NCI-H2171 treated with DMSO at 0.1 percent for 48 hours (cell line): Measurements from ENCODE around the gene LHX4.

ENCODE experiments used
- DNase-seq: peaks from one replicate; lab custom pipeline; 2025; lab: John Stamatoyannopoulos, UW

LHX4 gene

DNA sequence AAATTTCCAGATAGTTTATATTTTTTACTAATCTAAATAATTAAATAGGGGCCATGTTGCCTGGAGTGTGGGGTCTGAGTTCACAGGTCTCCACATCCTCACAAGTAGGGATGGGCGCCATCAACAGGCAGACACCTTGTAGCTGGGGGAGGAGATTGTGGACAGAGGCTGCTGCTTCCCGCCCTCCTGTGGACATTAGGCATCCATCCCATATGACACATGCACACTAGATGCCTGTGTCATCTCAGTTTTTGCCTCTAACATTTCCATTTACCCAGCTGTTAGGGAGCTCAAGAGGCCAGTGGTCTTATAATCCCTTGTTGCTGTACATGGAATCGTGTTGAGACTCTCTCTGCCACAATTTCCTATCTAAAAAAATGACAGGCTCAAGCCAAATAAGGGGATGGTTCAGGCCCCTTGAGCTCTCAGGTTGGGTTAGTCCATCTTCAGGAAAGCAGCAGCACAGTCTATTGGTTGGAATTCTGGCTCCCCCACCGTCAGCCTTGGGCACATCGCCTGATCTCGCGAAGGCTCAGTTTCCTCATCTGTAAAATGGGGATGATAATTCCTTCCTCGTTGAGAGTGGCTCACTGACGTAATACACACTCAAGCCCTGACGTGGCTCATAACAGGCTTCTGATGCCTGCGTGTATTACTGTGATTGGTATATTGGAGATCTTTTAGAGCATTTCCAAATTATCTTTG is 13.6 kb downstream of the LHX4 start:
- no peak for DNase-seq

DNA sequence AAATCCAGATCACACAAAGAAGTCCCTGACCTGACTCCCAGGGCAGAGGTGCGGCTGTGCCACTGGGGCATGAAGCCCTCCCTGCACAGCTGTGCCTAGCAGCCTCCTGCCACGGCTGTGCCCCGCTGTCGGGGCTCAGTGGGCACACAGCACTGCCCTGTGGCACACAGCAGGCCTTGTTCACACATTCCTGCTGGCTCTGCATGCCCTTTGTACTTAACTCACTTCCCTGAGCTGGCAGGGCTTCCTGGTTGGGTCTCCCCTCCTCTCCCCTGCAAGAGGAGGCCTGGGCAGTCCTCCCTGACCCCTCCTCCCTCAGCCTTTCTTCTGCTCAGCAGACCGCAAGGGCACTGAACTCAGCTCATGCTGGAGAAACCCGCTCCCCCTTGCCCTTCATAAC is 14.8 kb downstream of the LHX4 start:
- no peak for DNase-seq

- DNase-seq, result no peak
Measured at GRCh38 chr1:180246579-180246978, 16.5 kb downstream of the LHX4 start.

DNA sequence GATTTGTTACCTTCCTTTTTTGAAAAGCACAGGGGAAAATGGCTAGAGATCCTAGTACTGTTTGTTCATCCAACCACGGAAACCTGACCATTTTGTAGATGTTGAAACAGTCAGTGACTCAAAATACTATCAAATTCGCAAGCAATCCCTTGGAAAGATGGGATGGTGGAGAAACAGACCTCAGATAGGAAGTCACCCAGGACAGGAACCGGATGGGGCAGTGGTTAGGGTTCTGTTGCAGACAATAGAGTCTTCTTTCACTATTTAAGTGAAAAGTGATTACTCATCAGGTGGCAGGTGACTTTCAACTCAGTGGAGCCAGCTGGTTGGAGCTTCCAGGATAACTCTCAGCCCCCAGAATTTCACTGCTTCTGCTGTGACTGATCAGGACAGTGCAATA is 17.0 kb downstream of the LHX4 start:
- DNase-seq, result no peak

DNA sequence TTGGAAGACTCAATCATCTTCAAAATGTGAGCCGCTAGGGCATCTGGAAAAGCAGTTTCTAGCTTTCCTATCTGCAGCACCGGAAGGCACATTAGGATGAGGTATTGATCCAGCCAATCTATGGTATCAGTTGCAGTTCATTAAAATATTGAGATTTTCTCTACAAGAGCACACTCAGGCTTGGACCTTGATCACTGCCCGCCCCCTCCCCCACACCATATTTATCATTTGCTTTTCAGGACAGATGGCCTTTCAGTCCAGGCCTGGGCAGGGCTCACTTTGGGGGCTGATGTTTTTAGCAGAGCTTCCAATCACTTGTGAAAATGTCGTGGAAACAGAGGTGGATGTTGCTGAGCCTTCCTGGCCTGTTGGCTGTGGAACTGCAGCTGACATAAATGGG is 17.5 kb downstream of the LHX4 start:
- DNase-seq, result no peak

DNA sequence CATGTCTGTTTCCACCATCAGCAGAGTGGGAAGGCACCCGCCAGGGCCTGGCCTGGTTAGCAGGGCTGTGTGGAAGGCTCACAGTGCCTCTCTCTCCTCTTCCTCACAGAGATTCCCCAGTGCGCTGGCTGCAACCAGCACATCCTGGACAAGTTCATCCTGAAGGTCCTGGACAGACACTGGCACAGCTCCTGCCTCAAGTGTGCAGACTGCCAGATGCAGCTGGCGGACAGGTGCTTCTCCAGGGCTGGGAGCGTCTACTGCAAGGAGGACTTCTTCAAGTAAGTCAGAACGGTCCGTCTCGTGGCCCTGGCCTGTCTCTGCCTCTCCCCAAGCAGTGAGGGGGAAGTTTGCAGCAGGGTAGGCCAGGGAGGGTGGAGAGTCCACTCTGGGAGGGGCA is 18.1 kb downstream of the LHX4 start:
- no peak for DNase-seq

- peak; percentile 21 for DNase-seq
Measured at GRCh38 chr1:180248731-180249681, 18.9 kb downstream of the LHX4 start.

DNA sequence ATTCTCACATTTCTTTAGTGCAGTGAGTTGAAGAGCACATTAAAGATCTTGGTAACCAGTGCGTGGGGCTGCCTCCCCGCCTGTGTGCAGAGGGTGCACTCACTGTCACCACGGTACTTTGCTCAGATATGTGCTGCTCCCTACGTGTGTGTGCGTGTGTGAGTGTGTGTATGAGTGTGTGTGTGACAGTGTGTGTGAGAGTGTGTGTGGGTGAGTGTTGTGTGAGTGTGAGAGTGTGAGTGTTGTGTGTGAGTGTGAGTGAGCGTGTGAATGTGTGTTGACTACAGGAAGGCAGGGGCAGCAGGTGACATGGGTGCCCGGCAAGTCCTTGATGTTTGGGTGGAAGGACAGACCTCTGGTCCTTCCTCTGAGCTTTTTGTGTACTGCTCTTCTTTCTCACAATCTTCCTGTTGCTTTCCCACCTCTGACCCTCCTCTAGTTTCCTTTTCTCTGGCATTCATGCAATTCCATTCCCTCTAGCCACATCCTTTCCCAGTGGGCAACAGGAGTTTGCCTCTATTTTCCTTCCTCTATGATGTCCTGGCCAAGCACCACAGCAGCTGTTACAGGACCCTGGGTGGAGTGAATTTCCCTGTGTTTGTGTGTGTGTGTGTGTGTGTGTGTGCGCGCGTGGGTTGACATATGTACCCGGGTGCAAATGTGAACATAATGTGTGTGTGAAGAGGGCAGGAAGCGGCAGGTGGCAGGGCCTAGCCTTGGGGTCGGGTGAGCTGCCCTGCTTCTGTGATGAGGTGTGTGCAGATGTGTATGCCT is 19.8 kb downstream of the LHX4 start:
- DNase-seq, result no peak

- no peak for DNase-seq
Measured at GRCh38 chr1:180250499-180250770, 20.4 kb downstream of the LHX4 start.

GRCh38 chr1:180250883-180251509 is 20.9 kb downstream of the LHX4 start:
- no peak for DNase-seq

GRCh38 chr1:180251526-180252305 is 21.7 kb downstream of the LHX4 start:
- no peak for DNase-seq

- peak; percentile 32 for DNase-seq
Measured at GRCh38 chr1:180252638-180253536, 22.8 kb downstream of the LHX4 start.

DNA sequence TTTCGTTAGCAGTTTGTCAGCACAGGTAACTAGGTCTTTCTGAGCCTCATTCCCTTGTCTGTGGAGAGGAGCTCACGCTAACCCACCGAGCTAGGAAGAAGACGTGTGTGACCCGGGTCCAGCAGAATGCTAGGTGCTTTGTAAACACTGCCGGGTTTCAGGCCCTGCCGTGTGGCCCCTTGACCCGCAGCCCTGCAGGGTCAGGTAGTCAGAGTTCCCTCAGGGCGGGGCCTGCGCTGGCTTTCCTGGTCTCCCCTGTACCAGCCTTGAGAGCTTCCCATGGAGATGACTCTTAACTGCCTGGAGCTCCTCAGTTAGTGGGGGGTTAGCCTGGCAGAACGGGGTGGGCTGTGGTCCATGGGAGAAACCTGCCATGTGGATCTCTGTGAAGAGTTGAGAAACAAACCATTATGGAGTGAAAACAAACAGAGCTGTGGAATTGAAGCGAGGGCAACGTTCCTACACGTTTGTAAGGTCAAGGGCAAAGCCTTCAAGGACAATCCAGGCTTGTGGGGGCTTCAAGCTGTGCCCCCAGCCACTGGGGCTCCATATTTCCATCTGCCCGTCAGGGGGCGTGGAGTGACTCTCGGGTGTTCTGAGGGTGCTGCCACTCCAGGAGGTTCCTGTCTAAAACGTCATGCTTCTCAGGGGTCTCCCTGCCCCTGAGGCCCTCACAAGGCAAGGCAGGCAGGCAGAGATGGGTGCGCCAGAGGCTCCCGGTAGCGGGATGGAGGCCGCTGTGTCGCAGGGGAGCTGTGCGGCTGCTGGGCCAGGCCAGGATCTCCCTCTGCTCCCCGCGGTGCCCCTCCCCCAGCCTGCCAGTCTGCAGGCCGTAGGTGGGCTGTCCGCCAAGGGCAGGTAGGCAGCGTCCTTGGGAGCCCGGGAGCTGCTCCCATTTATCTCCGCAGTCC is 23.8 kb downstream of the LHX4 start:
- no peak for DNase-seq

DNA sequence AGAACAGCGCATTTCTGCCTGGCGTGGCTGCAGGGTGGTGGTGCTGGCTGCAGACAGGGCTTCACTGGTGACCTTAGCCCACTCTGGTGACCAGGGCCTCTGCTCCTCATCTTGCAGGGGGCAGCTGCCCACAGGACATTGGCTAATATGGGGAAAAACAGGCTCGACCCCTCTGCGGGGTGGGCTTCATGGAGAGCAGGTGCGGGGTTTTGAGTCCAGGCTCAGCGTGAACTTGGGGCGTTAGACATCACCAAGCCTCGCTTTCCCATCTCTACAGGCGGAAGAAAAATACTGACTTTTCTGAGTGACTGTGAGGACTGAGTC is 24.4 kb downstream of the LHX4 start:
- no peak for DNase-seq

DNA sequence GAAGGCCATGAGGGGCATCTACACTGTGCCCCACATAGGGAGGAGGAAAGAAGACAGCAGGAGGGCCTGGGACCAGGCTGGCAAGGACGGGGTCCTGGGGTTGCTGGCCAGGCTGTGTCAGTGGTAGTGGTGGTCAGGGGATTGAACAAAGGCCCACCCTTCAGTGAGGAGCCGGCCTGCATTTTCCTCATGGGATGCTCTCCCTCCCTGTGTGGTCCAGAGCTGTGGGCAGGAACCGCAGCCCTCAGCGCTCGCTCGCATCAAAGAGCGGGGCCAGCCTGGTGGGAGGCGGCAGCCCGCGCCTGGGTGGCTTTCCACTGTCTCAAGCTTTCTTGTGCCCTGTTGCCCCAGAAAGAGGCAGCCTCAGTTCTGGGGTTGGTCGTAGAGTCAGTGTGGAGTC is 24.8 kb downstream of the LHX4 start:
- no peak for DNase-seq

GRCh38 chr1:180255536-180256340 is 25.7 kb downstream of the LHX4 start:
- no peak for DNase-seq

DNA sequence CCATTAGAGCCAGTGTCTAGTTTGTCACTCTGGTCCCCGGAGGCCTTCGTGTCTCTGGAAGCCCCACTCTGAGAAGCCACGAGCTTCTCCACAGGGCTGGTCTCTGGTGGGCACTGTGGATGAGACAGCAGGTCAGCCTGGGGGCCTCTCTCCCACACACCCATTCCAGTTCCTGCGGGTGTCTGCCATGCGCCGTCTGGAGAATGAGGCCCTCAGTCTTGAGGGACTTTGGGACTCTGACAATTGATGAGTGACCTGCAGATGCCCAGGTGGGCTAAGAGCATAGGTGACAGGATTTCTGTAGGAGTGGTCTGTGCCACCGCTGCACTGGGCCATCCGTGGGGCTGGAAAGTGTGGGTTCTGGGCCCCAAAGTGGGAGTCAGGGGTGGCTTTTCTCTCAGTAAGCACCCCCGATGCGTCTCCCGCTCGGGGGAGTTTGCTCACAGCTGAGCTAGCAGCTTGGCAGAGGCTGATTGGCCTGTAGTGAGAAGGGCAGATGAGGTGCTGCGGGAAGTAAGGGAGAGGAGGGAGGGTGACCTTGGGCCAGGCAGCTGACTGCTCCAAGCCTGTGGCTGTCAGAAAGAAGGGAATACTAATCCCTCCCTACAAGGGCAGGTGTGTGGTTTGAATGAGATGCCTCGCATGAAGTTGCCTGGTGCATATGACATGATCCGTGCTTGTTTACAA is 26.4 kb downstream of the LHX4 start:
- no peak for DNase-seq

DNA sequence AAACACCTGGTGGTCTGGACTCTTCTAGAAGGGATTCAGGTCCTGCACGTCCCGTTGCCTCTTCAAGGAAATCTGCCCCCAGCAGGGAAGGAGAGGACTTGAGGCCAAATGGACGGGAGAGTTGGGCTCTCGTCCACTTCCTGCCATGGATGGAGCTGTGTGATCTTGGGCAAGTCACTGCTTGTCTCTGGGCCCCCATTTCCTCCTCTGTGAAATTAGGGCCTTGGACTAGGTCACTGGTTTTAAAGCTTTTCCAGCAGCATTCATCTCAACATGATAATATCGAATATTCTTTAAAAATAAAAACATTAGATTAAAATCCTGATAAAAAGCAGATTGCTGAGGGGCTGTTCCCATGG is 26.9 kb downstream of the LHX4 start:
- no peak for DNase-seq
